GM19397 (cell line): ENCODE data around the gene USP46.

ENCODE experiments used
- ATAC-seq: cut with Tn5 transposase; IDR thresholded peaks from one replicate; pipeline ENCODE4 v1.9.1; 2021; ENCODE audit warnings: mild to moderate bottlenecking, moderate library complexity; ENCODE audit not compliant: unreplicated experiment

USP46 gene

DNA sequence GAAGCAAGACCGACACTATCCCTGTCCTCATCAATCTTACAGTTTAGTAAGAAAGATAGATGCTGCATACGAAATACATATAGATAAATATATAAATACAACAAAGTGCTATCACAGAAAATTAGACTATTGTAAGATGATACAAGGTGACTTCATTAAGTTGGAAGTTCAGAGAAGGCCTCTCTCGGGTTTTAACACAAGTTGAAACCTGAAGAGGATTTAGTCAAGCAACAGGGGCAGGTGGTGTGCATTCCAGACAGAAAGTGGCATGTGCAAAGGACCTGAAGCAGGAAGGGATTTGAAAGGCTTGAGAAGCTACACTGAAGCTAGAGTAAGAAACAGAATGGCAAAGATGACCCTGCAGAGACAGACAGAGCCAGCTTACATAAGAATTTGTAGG, 36.5 kb downstream of the USP46 start:
- ATAC-seq = no peak

DNA sequence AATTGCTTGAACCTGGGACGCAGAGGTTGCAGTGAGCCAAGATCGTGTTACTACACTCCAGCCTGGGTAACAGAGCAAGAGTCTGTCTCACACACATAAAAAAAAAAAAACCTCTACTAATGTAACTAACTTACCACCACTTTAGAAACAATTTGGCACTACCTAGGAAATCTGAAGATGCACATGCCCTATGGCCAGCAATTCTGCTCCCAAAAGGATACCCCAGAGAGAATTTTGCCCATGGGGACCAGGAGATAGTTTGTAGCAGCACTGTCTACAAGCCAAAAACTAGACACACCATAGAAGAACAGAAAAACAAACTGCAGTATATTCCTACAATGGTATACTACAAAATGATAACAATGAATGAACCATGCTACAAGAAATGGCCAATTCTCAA, 37.5 kb downstream of the USP46 start:
- ATAC-seq = no peak

DNA sequence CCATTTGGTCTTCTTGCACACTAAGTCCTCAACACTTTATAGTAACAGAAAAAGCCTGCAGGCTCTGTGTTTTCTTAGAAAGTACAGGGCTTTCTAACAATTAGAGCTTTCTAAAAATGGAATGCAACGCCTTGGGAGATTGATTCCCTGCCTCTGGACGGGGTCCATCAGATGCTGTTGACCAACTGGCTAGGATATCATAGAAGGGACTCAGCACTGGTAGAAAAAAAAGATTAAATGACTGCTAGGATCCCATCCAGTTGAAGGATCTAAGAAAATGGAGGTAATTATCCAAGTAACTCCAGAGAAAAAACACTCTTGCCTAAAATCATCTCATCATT, 39.5 kb downstream of the USP46 start:
- ATAC-seq = no peak

DNA sequence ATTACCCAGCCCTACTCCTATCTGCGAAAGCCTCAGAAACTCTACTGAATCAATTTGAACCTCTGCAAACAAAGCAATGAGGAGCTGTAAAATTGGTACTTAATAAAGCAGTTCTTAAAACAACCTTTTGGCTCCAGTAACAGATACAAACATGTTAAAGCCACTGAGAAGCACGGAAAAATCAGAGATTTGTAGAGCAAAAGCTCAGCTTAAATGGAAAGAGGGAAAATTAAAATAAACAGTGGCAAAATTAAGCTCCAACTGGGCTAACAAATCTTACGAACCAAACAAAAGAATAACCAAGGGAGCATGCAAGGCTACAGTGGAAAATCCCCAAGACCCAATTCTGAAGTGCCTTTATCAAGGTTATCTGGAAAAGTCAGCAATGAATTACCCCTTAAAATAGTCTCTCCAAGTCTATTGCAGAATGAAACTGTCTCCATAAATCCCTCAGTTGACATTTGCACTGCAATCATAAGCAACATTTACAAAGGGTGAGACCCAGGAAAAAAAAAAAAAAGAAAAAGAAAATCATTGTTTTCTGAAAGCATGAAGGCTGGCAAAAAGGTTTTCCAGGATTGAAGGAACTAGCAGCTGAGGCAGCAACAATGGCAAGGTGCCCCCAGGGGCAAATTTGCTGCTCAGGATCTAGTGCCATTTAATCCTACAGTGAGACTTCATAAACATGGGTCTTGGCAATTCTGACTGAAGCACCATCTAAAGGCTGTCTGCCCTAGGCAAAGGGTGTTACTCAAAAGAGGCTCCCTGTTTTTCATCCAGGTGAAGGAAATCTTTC, 40.1 kb downstream of the USP46 start:
- ATAC-seq = no peak

DNA sequence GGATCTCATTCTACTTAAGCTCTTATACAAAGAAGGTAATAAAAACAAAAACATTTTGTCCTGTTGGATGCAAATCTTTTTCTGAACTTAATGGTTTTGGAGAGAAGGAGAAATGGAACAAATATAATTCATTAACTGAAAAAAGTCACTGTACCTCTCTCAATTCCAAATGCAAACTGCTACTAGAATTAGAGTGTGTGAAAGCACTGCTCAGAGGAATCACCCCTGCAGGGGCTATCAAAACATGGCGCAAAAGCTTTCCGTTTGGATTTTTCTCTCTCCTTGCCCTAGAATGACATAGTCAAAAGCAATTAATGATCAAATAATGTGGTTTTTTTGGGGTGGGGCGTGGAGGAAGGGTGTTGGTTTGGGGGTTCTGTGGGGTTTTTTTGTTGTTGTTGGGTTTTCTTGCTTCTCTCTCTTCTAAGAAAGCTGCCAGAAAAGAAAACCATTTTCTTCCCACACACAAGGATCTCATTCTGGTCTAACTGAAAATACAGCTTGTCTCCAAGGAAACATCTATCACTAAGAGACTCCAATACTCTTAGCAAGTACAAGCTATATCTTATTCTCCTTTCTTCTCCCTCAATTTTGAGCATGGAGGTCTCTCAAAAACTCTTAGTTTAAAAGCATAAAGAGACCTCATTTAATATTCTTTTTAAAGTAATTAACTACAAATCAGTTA, 41.6 kb downstream of the USP46 start:
- no peak for ATAC-seq

DNA sequence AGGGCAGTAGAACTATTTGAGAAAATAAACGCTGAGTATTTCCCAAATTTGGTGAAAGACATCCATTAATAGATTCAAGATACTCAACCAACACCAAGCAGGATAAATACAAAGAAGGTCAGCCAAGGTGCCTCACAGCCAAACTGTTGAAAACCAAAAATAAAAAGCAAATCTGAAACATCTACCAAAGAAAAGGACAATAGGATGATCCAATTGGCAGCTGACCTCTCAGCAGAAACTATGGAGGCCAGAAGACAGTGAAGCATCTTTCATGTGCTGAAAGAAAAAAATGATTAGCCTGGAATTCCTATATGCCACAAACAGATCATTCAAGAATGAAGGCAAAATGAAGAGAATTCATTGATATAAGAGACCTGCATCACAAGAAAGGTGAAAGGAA, 44.9 kb downstream of the USP46 start:
- no peak for ATAC-seq

DNA sequence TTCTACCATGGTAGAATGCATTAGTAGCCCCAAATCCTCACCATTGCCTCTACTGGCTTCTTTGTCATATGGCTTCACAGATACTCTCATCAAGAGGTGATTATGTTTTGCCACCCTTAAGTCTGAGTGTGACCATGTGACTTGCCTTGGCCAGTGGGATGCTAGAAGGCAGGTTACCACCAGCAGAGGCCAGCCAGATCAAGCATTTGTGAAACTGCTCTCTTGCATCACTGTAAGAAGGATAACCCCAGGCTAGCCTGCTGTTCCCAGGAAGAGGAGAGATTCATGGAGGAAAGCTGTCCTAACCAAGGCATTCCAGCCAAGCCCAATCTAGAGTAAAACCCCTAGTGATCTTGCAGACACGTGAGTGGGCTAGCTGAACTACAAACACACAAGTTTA, 46.8 kb downstream of the USP46 start:
- no peak for ATAC-seq

DNA sequence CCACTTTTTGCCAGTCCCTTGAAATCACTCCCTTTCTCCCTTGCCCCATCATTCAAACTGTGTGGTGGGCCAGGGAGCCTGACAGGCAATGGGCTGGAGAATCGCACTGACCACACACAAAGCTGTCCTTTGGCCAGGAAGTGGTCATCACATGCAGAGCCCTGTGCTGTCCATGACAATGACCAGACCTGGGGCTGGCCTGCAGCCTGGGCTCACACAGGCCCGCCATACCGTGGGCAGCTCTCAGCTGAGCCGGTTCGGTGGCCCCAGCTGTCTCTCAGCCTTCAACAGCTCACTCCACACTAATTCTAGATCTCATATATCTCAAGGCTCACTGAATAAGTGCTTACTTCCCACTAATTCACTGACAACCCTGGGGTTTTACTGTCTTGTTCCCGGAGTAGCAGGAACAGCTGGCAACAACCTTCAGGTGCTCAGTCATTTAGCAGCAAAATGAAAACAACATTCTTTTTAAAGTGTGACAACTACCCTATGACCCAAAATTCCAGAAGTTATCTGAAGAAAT, 48.0 kb downstream of the USP46 start:
- no peak for ATAC-seq

DNA sequence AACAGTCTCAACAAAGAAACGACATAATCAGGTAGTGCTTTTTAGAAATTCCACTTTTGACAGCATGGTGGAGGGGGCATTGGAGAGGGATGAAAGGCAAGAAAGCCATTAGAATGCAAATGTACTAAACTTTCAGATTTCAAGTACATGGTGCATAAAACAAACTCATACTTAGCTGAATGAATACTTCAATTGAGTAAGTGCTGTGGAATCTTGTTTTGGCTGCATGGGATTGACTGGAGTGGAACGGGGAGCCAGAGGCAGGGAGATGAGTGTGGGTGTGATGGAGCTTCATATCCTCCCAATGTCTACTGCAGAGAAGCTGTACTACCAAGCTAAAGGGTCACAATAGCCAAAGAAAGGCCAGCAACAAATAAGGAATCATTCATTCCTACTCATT, 52.4 kb downstream of the USP46 start:
- ATAC-seq = no peak

DNA sequence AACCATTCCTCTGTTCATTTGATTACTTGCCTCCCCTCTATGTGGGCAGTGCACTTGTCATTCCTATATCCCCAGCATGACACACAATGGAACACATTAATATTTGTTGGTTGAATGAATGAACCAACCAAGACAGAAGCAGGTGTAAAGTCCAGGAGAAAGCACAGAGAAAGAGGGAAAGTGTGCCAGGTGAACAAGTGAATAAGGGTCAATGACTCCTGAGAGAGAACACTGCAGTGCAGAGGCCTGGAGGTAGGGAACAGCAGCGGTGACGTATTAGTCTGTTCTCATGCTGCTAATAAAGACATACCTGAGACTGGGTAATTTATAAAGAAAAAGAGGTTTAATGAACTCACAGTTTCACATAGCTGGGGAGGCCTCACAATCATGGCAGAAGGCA, 53.1 kb downstream of the USP46 start:
- no peak for ATAC-seq

DNA sequence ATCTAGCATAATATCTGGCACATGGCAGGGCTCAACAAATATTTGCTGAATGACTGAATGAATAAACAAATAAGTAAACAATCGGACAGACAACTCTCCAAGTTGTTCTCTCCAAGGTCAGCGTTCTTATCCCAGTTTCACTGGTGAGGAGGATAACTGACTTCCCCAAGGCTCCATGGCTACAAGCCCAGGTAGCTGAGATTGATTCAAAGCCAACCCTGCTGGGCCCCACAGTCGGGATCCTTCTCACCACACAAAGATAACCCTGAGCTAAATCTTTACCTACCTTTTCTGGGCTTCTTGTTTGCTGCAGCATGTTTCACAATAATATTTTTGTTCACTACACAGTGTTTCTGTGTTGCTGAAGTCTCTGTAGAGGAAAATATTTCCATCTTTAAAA, 54.9 kb downstream of the USP46 start:
- ATAC-seq = no peak

DNA sequence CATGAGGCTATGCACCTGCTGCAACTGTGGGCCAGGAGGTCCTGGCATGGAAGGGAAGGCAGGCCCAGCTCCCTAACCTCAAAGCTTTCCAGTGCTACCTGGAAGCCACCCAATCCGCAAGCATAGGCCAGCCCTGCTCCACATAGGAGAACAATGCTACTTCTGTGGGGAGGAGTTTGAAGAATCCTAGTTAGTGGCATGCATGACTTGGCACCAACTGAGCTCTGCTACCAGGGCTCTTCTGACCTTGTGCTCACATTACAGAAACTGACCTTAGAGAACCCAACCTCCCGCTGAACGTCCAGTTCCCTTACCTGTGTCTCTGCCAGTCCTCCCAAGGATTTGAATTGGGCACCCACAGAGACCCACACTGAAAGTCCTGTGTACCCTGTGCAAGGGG, 58.8 kb downstream of the USP46 start:
- ATAC-seq = no peak

DNA sequence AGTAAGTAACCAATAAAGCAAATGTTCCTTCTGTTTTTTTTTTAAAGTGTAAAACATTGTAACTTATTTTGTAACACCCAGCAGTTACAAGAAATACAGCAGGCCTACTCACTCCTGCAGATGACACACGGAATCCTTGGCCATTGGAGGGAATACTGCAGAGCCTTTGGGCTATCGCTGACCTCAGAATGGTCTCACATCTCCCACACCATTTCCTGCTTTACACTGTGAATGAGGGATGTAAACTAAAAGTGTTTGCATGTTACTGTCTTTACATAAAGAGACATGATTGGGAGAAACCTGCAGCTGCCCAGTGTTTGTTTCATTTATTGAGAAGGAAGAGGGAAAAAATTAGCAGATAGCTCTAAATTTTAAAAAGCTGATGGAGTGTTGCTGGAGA, 64.1 kb downstream of the USP46 start:
- ATAC-seq = no peak

DNA sequence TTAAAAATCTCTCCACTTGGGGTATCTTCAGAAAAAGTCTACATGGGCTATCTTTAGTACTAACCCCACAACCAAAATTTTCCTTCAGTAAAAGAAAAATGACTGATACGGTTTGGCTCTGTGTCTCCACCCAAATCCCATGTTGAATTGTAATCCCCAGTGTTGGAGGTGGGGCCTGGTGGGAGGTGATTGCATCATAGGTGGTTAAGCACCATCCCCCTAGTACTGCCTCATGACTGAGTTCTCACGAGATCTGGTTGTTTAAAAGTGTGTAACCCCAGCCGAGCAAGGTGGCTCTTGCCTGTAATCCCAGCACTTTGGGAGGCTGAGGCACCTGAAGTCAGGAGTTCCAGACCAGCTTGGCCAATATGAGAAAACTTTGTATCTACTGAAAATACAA, 66.8 kb downstream of the USP46 start:
- ATAC-seq = no peak

DNA sequence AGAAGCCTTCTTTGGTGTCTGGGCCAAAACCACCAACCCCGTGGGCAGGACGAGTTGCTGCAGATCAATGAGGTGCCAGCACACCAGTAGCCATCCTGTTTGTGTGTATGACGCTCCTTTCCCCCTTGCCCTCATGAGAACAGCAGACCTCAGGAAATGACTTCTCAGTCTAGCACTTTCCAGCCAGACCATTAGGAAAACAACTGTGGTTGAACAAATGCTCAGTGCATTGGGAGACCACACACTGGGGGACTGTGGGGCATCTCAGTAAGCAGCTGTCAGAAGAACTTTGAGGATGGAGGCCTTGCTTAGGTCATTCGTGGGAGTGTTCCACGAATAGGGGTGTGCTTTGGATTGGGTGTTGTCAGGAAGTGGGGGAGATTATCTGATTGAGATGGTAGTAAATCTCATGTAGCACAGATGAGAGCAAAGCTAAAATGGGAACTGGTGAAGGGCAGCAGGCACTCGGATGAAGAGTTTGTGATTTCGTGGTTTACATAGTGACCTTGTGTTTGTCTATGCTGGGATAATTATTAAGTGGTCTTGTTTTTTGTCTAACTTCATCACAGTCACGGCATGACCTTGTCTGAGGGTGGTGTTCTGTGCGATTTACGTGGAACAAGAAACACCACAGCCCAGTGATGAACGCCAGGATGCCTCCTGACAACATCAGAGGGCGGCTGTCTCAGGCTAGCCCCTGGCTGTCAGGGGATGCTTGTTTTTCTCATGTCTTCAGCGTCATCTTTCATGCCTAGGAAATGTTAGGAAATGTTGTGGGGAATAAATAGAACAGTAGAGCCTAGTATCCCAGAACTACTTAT, 70.1 kb downstream of the USP46 start:
- ATAC-seq = no peak

DNA sequence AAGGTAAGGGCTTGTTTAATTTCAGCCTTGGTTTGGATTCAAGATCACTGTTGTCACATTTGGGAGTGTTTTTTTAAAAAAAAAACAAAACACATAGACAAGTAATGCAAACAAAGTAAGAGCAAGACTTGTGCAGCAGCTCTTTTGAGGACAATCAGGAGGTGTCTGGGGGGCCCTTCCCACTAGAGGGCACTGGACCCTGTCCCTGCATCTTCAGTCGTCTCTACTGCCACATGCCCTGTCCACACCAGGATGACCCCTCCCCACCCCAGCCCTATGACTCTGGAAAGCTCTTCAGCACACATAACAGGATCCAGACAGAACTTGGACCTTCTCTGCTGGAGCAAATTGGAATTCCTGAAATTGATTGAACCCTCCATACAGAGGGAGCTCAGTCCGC, 71.0 kb downstream of the USP46 start:
- no peak for ATAC-seq

DNA sequence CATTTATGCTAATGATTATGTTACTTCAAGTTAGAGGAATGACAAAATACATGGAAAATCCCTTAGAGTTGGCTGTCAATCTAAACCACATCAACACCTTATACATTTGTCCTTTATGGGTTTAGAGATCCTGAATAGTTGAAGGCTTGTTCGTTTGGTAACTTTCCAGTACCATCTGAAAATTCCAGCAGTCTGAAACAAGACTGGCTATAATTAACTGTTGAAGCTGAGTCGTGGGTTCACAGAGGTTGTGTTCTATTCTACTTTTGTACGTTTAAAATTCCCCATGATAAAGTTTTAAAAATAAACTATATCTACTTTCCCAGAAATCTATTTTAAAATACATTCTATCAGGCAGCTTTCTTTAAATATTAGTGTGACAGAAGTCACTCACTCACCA, 73.0 kb downstream of the USP46 start:
- ATAC-seq = no peak

DNA sequence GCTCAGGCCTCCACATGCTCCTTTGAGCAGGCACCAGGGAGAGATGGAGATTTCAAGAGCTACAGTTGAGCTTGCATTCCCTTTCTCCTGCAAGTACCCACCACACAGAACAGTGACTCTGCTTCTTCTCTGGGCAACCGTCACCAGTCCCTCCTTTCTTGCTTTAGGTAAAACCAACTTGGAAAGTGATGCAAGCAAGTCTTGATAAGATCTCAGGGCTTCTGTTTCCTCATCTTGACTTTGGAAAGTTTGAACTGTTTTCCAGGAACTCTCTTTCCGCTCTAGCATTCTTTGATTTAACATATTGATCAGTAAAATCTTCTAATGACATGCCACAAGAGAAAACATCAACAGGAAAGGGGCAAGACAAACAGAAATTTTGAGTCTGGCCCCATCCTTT, 73.7 kb downstream of the USP46 start:
- ATAC-seq = no peak

DNA sequence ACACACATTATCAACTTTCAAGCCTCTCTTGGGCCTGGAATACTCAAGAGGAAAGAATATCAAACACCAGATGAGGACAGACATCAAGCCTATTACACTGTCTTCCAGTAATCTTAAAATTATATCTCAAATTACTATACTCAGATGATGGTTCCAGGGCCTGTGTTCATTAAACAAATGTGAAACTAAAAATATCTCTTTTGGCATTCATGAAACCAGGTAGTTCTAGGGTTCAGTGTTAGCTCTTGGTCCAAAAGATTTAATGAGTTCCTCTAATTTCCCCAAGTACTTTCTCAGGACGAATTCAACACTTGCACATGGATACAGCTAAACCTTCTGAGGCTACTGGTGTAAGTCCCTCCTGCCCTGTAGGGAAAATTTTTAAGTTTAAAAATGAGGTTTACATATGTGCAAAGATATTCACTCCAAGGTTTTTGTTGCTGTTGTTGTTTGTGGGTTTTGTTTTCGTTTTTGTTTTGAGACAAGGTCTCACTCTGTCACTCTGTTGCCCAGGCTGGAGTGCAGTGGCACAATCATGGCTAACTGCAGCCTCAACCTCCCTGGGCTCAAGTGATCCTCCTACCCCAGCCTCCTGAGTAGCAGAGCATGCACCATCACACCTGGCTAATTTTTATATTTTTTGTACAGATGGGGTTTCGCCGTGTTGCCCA, 79.4 kb downstream of the USP46 start:
- ATAC-seq = no peak

DNA sequence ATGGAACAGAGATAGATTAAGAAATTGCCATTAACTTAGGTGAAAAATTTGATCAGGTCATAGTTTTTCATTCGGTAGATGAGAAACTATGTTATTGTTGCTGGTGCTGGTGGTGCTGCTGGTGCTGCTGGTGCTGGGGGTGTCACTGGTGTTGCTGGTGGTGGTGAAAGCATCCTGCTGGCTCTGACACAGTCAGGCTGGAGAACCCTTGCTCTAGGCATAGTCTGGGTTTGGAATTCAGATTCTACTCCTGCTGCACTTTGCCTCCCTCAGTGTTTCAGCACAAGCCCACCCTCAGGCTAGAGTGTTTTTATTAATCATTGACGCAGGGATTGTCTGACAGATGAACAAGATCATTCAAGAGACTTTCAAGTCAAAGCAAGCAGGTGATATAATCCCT, 80.2 kb downstream of the USP46 start:
- no peak for ATAC-seq

DNA sequence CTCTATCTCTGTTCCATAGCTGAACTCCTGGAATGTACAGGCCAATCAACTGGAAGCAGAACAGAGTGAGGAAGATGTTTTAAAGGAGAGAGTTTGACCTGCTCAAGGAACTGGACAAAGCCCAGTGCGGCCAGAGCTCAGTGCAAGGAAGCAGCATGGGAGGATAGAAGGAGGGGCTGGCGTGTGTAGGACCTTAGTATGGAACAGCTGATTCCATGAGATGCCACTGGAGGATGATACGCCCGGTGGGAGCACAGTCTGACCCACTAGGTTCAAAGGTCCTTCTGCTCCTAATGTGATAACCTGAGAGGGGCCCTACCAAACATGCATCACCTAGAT, 81.5 kb downstream of the USP46 start:
- no peak for ATAC-seq
